ENCODE results near the gene F2RL2. TPM values are rescaled to one million over a fixed set of nuclear protein-coding genes. Genes with fewer than 3 reads are reported as not detected.
A peak's percentile ranks its signal among the peaks of the same experiment; 100 is the strongest.

The F2RL2 gene
- 0.46 TPM in 1 of 2 replicates, not detected in the other for total RNA-seq (2013; cell fraction: nucleolus; rRNA removed)
- total RNA-seq (2014; rRNA removed) (not detected in 2 replicates), total RNA-seq (2014; rRNA removed; fragmentation: Illumina TruSeq; extraction: Trizol) (not detected in 2 replicates), total RNA-seq (2021) (not detected in 2 replicates), polyA plus RNA-seq (2011; rRNA removed) (0.08 and 0.09 TPM in 2 replicates), polyA plus RNA-seq (2014; fragmentation: Illumina TruSeq; extraction: Trizol) (0.04 TPM in 1 of 2 replicates, not detected in the other), polyA plus RNA-seq (2014; fragmentation: Nextera tagmentation; extraction: Ambion mirVana) (under 1 TPM in 1 of 2 experiments, not detected in 1; 0.03 TPM), polyA plus RNA-seq (2014; rRNA removed) (0.11 TPM in 1 of 2 replicates, not detected in the other), polyA plus RNA-seq (2016; fragmentation: Nextera tagmentation; extraction: Ambion mirVana) (under 1 TPM; 0.15 to 0.24 TPM), polyA minus RNA-seq (2011; rRNA and poly(A)+ RNA removed) (not detected in 2 replicates), Bru-seq, nascent RNA (percentile 4 among the genes with signal in this experiment), BruChase-seq, experiment 1, labeled RNA remaining after a 6-hour chase (percentile 10 among the genes with signal in this experiment), BruChase-seq, experiment 2, labeled RNA remaining after a 2-hour chase (percentile 21 among the genes with signal in this experiment)
- polyA plus RNA-seq (2011; ENCODE audit: low read depth) = 0.07 TPM
- 0.06 TPM in 1 of 2 replicates, not detected in the other for polyA plus RNA-seq (2011; cell fraction: cytosol; rRNA removed)
- 0.10 TPM in 2 replicates for polyA plus RNA-seq (2011; cell fraction: nucleus; rRNA removed)
- 0.07 TPM in 1 of 2 replicates, not detected in the other for polyA plus RNA-seq (2012)
- polyA minus RNA-seq (2011; cell fraction: cytosol; rRNA and poly(A)+ RNA removed) = not detected in 2 replicates
- polyA minus RNA-seq (2011; cell fraction: nucleus; rRNA and poly(A)+ RNA removed) = not detected in 2 replicates
- long read RNA-seq, experiment 1 = 0 reads
- long read RNA-seq, experiment 2, partial matches to known transcripts = 0 of 2 reads
- long read RNA-seq, experiment 2, other reads (novel, unspliced or antisense) = 2 of 2 reads

GRCh38 chr5:76622973-76623596 lies at the start of gene F2RL2:
F2RL2 (minus strand) TSS chr5:76623403; CDS start chr5:76623230, 173 bp downstream.
- BruUV-seq (replicated peaks) = no TSS peak
- WGBS (ENCODE audit: insufficient coverage, insufficient replicate concordance, low lambda C conversion rate, missing lambda C conversion rate) = 65% methylated on average over 7 of the region's 7 CpGs
- ATAC-seq (no peak), FAIRE-seq (no peak), DNase-seq (ENCODE audit: low read depth, low spot score) (no peak)
- SMC1A ChIA-PET (ENCODE audit: uncharacterized antibody, unreplicated experiment) = interaction anchor here (2.4 kb wide), 1 partner anchor 15 kb away, joined by 7 read pairs; no protein-coding TSS in a partner anchor
- no peak within 1 kb of the TSS for H2AFZ ChIP-seq (ENCODE audit: control insufficient read depth, low read depth, low read length)
- CTCF ChIA-PET = no interaction called here
- TF ChIP-seq HDAC2 (IDR thresholded peaks at IDR 0.05) = no peak
- TF ChIP-seq ZNF24 (IDR thresholded peaks at IDR 0.05) = no peak
- TF ChIP-seq PKNOX1 (IDR thresholded peaks at IDR 0.05) = no peak
- no peak for TF ChIP-seq NRF1 (conservative IDR thresholded peaks at IDR 0.05; ENCODE audit: low read depth, low read length)
- TF ChIP-seq TCF7 (IDR thresholded peaks at IDR 0.05; ENCODE audit: borderline replicate concordance) = no peak
- TF ChIP-seq IRF4 (IDR thresholded peaks at IDR 0.05; ENCODE audit: low read depth, low read length) = no peak
- TF ChIP-seq PAX8 (IDR thresholded peaks at IDR 0.05) = no peak
- TF ChIP-seq FOXK2 (IDR thresholded peaks at IDR 0.05) = no peak
- TF ChIP-seq EZH2 (IDR thresholded peaks at IDR 0.05; ENCODE audit: borderline replicate concordance, control insufficient read depth, low read depth, low read length) = no peak
- TF ChIP-seq CHD1 (IDR thresholded peaks at IDR 0.05; ENCODE audit: low read depth, low read length) = no peak
- TF ChIP-seq RAD51 (IDR thresholded peaks at IDR 0.05) = no peak
- no peak for TF ChIP-seq KLF5 (IDR thresholded peaks at IDR 0.05; ENCODE audit: partially characterized antibody)
- no peak for TF ChIP-seq EGR1 (IDR thresholded peaks at IDR 0.05; ENCODE audit: borderline replicate concordance in 1 of 2, low read depth in 2 of 2, low read length in 2 of 2)
- TF ChIP-seq NR2C1 (IDR thresholded peaks at IDR 0.05) = no peak
- TF ChIP-seq SKIL (IDR thresholded peaks at IDR 0.05; ENCODE audit: low read depth, poor library complexity, severe bottlenecking) = no peak
- no peak for TF ChIP-seq MTA2 (IDR thresholded peaks at IDR 0.05; ENCODE audit: low read depth)
- no peak for TF ChIP-seq PAX5 (IDR thresholded peaks at IDR 0.05; ENCODE audit: borderline replicate concordance, low read depth, low read length)
- H3K4me1 ChIP-seq (ENCODE audit: control insufficient read depth, insufficient read depth, low read length) = 0 out of 2 replicates have a peak, but pooled peaks cover 5% of the 10 kb centered on the region
- H3K4me2 ChIP-seq (ENCODE audit: control insufficient read depth, insufficient read depth) = no peak within 1 kb of the TSS
- POLR2A ChIA-PET = no interaction called here
- H3K4me3 ChIP-seq = no peak within 1 kb of the TSS
- no peak within 1 kb of the TSS for H3K9ac ChIP-seq (ENCODE audit: control insufficient read depth, insufficient read depth, low read length)
- in situ Hi-C loops (cut with MboI) = no loop called here
- no peaks in the 10 kb centered on the region; a peak in 1 of 4 replicates for H3K36me3 ChIP-seq (ENCODE audit: control insufficient read depth in 2 of 2, insufficient read depth in 2 of 2, low read length in 1 of 2)
- intact Hi-C loops (cut with micrococcal nuclease; ENCODE audit: unreplicated experiment) = no loop called here
- H4K20me1 ChIP-seq (ENCODE audit: control insufficient read depth, insufficient read depth) = no peaks in the 10 kb centered on the region
- H3K79me2 ChIP-seq (ENCODE audit: control insufficient read depth, insufficient read depth, low read length) = no peaks in the 10 kb centered on the region
- no peak within 1 kb of the TSS for H3K27ac ChIP-seq (ENCODE audit: control insufficient read depth, insufficient read depth)
- no peaks in the 10 kb centered on the region for H3K9me3 ChIP-seq (replicated peaks; ENCODE audit: control insufficient read depth, insufficient read depth, low read length)
- H3K27me3 ChIP-seq (replicated peaks in 1 of 2; ENCODE audit: control insufficient read depth in 2 of 2, insufficient read depth in 2 of 2, low read length in 1 of 2) = no peaks in the 10 kb centered on the region
- RAD21 ChIA-PET (ENCODE audit: unreplicated experiment) = no interaction called here
